ENCODE measurements around the gene PLEKHH1.

PLEKHH1 gene

GRCh38 chr14:67512463-67513310 is 20.4 kb upstream of the PLEKHH1 start:
- no peak for DNase-seq

DNA sequence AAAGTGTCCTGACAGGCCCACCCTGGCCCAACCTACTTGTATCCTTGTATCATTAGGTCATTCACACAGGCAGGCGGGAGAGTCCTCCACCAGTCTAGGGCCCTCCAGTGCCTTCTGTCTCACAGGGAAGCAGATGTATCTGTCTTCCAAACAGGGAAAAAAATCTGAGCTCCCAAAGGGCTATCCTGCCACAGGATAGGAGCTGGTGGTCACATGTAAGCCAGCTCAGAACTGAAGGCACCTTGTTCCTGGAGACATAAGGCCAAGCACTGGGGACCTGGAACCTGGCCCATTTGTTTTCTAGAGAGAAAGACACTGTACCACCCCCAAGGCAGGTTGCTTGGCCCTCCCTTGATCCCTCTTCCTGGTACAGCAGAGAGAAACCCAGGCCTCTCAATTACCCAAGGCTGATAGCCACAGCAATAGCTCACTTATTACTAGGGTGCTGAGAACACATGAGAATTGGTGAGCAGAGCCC is 19.4 kb upstream of the PLEKHH1 start:
- no peak for DNase-seq

- no peak for DNase-seq
These were observed 18.9 kb upstream of the PLEKHH1 start for GRCh38 chr14:67514203-67514607.

DNA sequence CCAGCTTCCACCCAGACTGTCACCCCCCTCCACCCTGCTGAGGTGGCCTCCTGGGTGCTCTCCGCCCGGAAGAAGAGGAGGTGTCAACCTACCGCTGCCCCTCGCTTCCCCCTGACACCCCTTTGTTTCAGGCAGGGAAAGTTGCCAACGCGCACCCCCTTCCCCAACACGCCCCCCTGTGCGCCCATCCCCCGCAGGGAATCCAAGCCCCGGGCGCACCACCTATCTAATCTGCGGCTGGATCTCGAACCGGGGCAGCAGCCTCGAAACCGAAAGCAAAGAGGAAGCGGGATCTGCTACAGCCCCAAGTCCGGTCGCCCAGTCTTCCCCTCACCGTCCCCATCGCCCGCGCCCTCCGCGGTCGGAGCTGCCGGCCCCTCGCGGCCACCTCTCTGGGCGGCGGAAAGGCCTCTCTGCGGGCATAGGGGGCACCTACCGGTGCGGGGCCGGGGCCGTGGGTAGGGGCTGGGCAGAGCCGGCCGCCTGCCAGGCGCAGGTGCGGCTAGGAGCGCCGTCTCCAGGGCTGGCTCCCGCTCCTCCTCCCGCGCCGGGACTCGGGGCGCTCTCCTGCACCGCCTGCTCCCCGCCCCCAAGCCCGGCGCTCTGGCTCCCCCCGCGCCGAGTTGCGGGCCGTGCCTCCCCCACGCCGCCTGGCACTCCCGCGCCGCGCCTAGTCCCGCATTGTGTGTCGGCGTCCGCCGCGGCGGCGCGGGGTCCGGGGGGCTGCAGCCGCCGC is 18.3 kb upstream of the PLEKHH1 start:
- peak; percentile 63 for DNase-seq

DNA sequence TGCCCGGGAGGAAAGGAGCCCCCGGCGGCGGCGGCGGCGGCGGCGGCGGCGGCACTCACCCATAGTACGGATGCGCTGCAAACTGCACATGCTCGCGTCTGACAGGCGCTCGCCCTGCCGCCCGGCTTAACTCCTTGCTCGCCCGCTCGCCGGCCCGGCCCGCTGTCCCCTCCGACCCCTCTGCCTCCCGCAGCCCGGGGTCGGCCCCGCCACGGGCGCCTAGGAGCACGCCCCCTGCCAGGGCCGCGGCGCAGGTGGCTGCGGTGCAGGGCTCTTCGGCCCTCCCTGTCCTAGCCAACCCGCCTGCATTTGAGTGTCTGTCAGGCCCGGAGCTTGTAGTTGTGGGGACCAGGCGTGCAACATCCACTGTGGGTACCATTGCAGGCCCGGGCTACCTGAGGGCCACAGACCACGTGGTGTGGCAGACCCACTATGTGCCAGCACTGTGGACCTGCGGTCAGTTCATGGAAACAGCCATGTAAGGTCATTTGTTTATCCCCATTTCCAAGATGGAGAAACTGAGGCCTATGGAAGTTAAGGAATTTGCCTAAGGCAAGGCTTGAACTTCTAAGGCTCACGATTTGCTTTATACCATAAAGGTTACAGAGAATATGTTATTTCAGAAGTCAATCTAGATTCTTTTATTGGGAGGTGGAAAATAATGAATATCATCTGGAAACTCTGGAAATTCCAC is 17.6 kb upstream of the PLEKHH1 start:
- DNase-seq: no peak

DNA sequence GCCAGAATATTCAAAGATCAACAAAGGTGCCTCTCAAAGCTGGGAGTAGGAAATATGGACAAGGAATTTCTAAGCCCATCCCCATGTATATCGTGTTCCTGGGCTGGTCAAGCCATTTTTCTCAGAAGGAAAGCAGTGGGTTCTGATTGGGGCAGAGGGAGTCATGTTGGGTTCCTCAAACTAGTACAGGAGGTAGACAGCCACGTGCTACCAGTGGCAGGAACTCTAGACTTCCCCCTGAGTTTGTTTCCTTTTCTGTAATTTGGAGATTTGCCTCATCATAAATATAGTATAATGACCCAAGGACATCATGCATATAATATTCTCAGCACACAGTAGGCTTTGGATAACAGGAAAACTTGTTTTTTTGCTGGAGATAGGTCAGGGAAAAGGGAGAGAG is 16.4 kb upstream of the PLEKHH1 start:
- no peak for DNase-seq

GRCh38 chr14:67517083-67517482 is 16.0 kb upstream of the PLEKHH1 start:
- DNase-seq: no peak

GRCh38 chr14:67519406-67519805 is 13.7 kb upstream of the PLEKHH1 start:
- no peak for DNase-seq

- no peak for DNase-seq
These were observed 12.6 kb upstream of the PLEKHH1 start for GRCh38 chr14:67520482-67520881.

GRCh38 chr14:67522270-67522669 is 10.8 kb upstream of the PLEKHH1 start:
- DNase-seq: no peak

GRCh38 chr14:67523764-67524633 is 9.1 kb upstream of the PLEKHH1 start:
- no peak for DNase-seq

DNA sequence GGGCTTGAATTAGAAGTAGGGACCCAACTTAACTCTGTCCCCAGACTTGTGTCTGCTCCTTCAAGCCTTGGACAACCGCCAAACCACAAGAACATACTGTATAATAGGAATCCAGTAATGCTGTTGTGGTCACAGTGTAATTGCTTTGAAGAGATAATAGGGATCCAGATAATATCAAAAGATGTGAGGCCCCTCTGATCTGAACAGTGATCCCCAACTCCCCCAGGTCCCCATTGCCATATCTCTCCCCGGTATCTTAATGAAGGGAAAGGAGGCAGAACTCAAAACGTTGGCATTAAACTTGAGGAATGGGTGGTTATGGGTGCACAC is 8.5 kb upstream of the PLEKHH1 start:
- DNase-seq: no peak

DNA sequence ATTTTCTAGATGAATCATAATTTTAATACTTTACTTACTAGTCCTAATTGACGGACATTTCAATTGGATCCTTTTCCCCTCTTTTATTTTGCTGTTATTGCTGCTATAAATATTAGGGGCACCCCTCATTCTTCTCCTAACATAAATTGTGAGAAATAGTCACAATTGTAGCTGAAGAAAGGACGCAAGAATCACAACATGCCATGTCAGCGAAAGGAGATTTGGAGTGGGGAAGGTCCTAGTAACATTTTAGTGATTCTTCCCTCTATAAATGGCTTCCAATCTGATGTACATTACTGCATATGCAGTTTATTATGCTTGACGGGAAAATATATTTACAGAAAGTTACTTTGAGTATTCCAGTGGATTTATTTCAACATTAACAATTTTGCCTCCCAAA is 7.7 kb upstream of the PLEKHH1 start:
- DNase-seq: no peak

- no peak for DNase-seq
These were observed 6.9 kb upstream of the PLEKHH1 start for GRCh38 chr14:67526181-67526580.

- DNase-seq: peak; percentile 59
These were observed 6.2 kb upstream of the PLEKHH1 start for GRCh38 chr14:67526676-67527459.

- no peak for DNase-seq
These were observed 5.3 kb upstream of the PLEKHH1 start for GRCh38 chr14:67527756-67528155.

- no peak for DNase-seq
These were observed 4.8 kb upstream of the PLEKHH1 start for GRCh38 chr14:67528276-67528675.

- DNase-seq: no peak
These were observed 2.8 kb upstream of the PLEKHH1 start for GRCh38 chr14:67529947-67530935.

DNA sequence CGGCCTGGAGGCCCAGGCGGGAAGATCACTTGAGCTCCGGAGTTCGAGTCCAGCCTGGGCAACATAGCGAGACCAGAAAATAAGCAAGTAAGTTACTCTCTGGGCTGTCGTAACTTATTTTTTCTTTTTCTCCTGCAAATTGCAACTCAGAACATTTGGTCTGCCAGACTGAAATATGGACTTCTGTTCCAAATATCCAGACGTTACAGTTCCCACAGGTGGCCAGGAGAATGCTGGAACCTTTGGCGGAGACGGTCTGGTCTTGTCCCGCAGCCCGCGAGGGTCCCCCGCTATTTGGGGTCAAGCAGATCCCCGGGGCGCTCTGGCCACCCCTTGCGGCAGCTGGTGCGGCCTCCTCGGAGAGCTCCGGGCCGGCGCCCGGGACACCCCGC is 488 bp upstream of the PLEKHH1 start:
- DNase-seq: no peak

- no peak for DNase-seq
These were observed 630 bp downstream of the PLEKHH1 start for GRCh38 chr14:67533754-67534085.

DNA sequence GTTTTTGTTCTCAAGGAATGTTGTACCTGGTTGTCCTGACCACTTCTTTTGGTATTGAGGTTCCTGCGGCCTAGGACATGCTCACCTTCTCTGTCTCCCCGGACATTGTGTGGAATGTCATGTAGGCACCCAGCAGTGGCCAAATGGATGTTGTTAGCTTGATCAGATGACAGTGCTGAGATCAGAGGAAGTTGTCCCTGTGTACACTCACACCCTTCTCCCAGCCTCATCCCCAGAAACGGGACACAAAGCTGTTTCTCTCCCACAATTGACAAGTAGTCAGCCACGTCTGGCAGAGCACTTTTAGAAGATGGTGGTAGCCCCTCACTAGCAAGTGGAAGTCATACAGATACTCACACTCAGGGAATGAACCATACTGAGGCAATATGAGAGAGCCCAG is 3.0 kb downstream of the PLEKHH1 start:
- no peak for DNase-seq

Measured in CD4-positive, alpha-beta T cell treated with Interleukin-21 for 1 hour (primary cell).